Ureter (tissue), 1 donor: ENCODE results near the gene MAPK8IP3. TPM values are rescaled to one million over a fixed set of nuclear protein-coding genes. Genes with fewer than 3 reads are reported as not detected.
"Not testable (repeated sequence)": the region's sequence is repeated elsewhere in the genome, so short reads cannot be mapped to it uniquely, and the experiment has no call there.

Experiments
- DNase-seq: peaks from one replicate; pipeline ENCODE4 v3.0.0-alpha.2; 2020; ENCODE audit warnings: low spot score
- total RNA-seq: library from RNA; stranded (reverse); gene quantifications from one replicate; pipeline ENCODE4 v1.2.4, GENCODE V29; 2023
- donor health status: DM: yes; HTN: yes; CAD: no.

The MAPK8IP3 gene
- total RNA-seq, 1 donor from 2014 or later = 112 TPM

GRCh38 chr16:1786242-1787055 lies 80.5 kb downstream of the MAPK8IP3 start:
- DNase-seq = peak; percentile 41

GRCh38 chr16:1787056-1787321 lies 81.0 kb downstream of the MAPK8IP3 start:
- DNase-seq = no peak

GRCh38 chr16:1787322-1788094 lies 81.5 kb downstream of the MAPK8IP3 start:
- DNase-seq = no peak

GRCh38 chr16:1788095-1788707 lies 82.2 kb downstream of the MAPK8IP3 start:
- no peak for DNase-seq

GRCh38 chr16:1788708-1789100 lies 82.7 kb downstream of the MAPK8IP3 start:
- no peak for DNase-seq

GRCh38 chr16:1789643-1790045 lies 83.6 kb downstream of the MAPK8IP3 start:
- no peak for DNase-seq

- DNase-seq = no peak
These were observed 84.2 kb downstream of the MAPK8IP3 start for GRCh38 chr16:1790261-1790610.

- no peak for DNase-seq
These were observed 84.7 kb downstream of the MAPK8IP3 start for GRCh38 chr16:1790611-1791255.

- no peak for DNase-seq
These were observed 85.4 kb downstream of the MAPK8IP3 start for GRCh38 chr16:1791256-1791942.

GRCh38 chr16:1791943-1792812 lies 86.2 kb downstream of the MAPK8IP3 start:
- DNase-seq = no peak

GRCh38 chr16:1792836-1793577 lies 87.0 kb downstream of the MAPK8IP3 start:
- DNase-seq = no peak

- no peak for DNase-seq
These were observed 87.7 kb downstream of the MAPK8IP3 start, which contains the start of gene IGFALS for GRCh38 chr16:1793578-1794220. IGFALS (minus strand) TSS chr16:1793705; CDS start chr16:1793652, 53 bp downstream.

- DNase-seq = no peak
These were observed 88.4 kb downstream of the MAPK8IP3 start for GRCh38 chr16:1794221-1794871.

GRCh38 chr16:1794908-1795666 lies 89.1 kb downstream of the MAPK8IP3 start:
- no peak for DNase-seq

- not testable (repeated sequence) for DNase-seq
These were observed 93.3 kb downstream of the MAPK8IP3 start for GRCh38 chr16:1799263-1799662.

GRCh38 chr16:1800701-1801100 lies 94.7 kb downstream of the MAPK8IP3 start:
- no peak for DNase-seq

GRCh38 chr16:1807626-1808025 lies 101.6 kb downstream of the MAPK8IP3 start:
- no peak for DNase-seq

- DNase-seq = no peak
These were observed 102.7 kb downstream of the MAPK8IP3 start for GRCh38 chr16:1808691-1809090.
